Tibial nerve (tissue), 4 donors: ENCODE data around the gene HAO1.

ENCODE experiments used
- CTCF ChIP-seq, 5 experiments: fragments of 200-600 bp in 3 of 5; fragments of 450-650 bp in 2 of 5; sonication (generic) in 3 of 5; IDR thresholded peaks; one replicate each; pipeline ENCODE4 v1.5.1; 2016 to 2019; ENCODE audit warnings: antibody characterized with exemption in 5 of 5, mild to moderate bottlenecking in 3 of 5, moderate library complexity in 2 of 5
- EP300 ChIP-seq, 2 donors: sonication (generic); formaldehyde crosslinking; IDR thresholded peaks; one replicate each; pipeline ENCODE4 v1.6.1; 2017; ENCODE audit warnings: antibody characterized with exemption in 2 of 2, mild to moderate bottlenecking in 1 of 2
- POLR2A ChIP-seq, 2 donors: fragments of 450-650 bp; IDR thresholded peaks; one replicate each; pipeline ENCODE4 v1.6.1; 2017; ENCODE audit warnings: antibody characterized with exemption in 2 of 2, mild to moderate bottlenecking in 2 of 2, moderate library complexity in 2 of 2

GRCh38 chr20:7985916-7986315, 45.7 kb upstream of the HAO1 start:
- no peak for TF ChIP-seq CTCF (IDR thresholded peaks at IDR 0.05)
- no peak for TF ChIP-seq POLR2A (IDR thresholded peaks at IDR 0.05)
- TF ChIP-seq EP300 (IDR thresholded peaks at IDR 0.05): no peak
